Fibroblast of lung (primary cell): ENCODE data around the gene SPAG9. TPM values are rescaled to one million over a fixed set of nuclear protein-coding genes. Genes with fewer than 3 reads are reported as not detected.

ENCODE experiments used
- DNase-seq, 2 donors: peaks; one replicate each; pipeline versions ENCODE4 v3.0.0 to v3.0.0-alpha.2; 2010; ENCODE audit warnings: low read depth in 2 of 2
- H2AFZ ChIP-seq: 2 replicates; pipeline ENCODE4 v1.5.1; 2012; ENCODE audit warnings: low read length, control low read depth, inconsistent platforms
- H3K27ac ChIP-seq: 2 replicates; pipeline ENCODE4 v1.5.1; 2011; ENCODE audit warnings: low read length, control low read depth; ENCODE audit not compliant: insufficient read depth
- H3K27me3 ChIP-seq: 2 replicates; pipeline ENCODE4 v1.5.1; 2011; ENCODE audit warnings: mild to moderate bottlenecking, low read length; ENCODE audit not compliant: control insufficient read depth, insufficient read depth
- H3K36me3 ChIP-seq: 2 replicates; pipeline ENCODE4 v1.5.1; 2011; ENCODE audit warnings: low read length; ENCODE audit not compliant: control insufficient read depth, insufficient read depth
- H3K4me1 ChIP-seq: 2 replicates; pipeline ENCODE4 v1.5.1; 2011; ENCODE audit warnings: low read length; ENCODE audit not compliant: control insufficient read depth, insufficient read depth; ENCODE audit errors: extremely low read depth
- H3K4me2 ChIP-seq: 2 replicates; pipeline ENCODE4 v1.5.1; 2011; ENCODE audit warnings: low read length, control low read depth; ENCODE audit not compliant: insufficient read depth; ENCODE audit errors: extremely low read depth
- H3K4me3 ChIP-seq, 4 experiments: fragments of 200-600 bp in 1 of 4; sonication (generic) in 1 of 4; replicated peaks in 1 of 4; 2 replicates each; pipeline ENCODE4 v1.5.1; 2011 to 2016; ENCODE audit warnings: low read length in 4 of 4, low read depth in 3 of 4, mild to moderate bottlenecking in 3 of 4, control low read depth in 2 of 4, inconsistent platforms in 1 of 4, mixed read lengths in 1 of 4; ENCODE audit not compliant: insufficient read depth in 1 of 4; ENCODE audit errors: control extremely low read depth in 1 of 4
- H3K79me2 ChIP-seq: 2 replicates; pipeline ENCODE4 v1.5.1; 2012; ENCODE audit warnings: mild to moderate bottlenecking, low read length, inconsistent platforms; ENCODE audit not compliant: control insufficient read depth, insufficient read depth
- H3K9ac ChIP-seq: 2 replicates; pipeline ENCODE4 v1.5.1; 2011; ENCODE audit warnings: mild to moderate bottlenecking, low read length, control low read depth; ENCODE audit not compliant: insufficient read depth
- H3K9me3 ChIP-seq: 2 replicates; pipeline ENCODE4 v1.5.1; 2012; ENCODE audit warnings: low read depth, low read length; ENCODE audit not compliant: control insufficient read depth, insufficient read depth
- H4K20me1 ChIP-seq: 2 replicates; pipeline ENCODE4 v1.5.1; 2011; ENCODE audit warnings: low read length; ENCODE audit not compliant: control insufficient read depth, insufficient read depth; ENCODE audit errors: extremely low read depth
- CTCF ChIP-seq, 2 donors: IDR thresholded peaks in 1 of 2; conservative IDR thresholded peaks in 1 of 2; 1 replicate in 1 of 2; 2 replicates in 1 of 2; pipeline ENCODE4 v1.5.1; 2011 to 2012; ENCODE audit warnings: low read length in 2 of 2, control low read depth in 1 of 2, inconsistent platforms in 1 of 2, low read depth in 1 of 2, mild to moderate bottlenecking in 1 of 2
- EZH2 ChIP-seq: IDR thresholded peaks from 2 replicates; pipeline ENCODE4 v1.5.1; 2012; ENCODE audit warnings: low read length, control low read depth, mild to moderate bottlenecking; ENCODE audit errors: missing control alignments
- polyA plus RNA-seq, 2 donors: library from polyadenylated mRNA; depleted of rRNA in 1 of 2; stranded (reverse) in 1 of 2; unstranded in 1 of 2; fragments of >200 nt; gene quantifications; 2 replicates each; pipeline ENCODE4 v1.2.1, GENCODE V29; 2011 to 2012; ENCODE audit warnings: missing spikeins in 1 of 2
- total RNA-seq: library from RNA; depleted of rRNA; stranded (reverse); fragments of >200 nt; gene quantifications from 2 replicates; pipeline ENCODE4 v1.2.1, GENCODE V29; 2014

Gene SPAG9
- total and polyA plus RNA-seq, 2 donors (not counting 1 experiment from before 2014, with no cell fraction given), result 49.8 to 126 TPM

- H3K9me3 ChIP-seq, result no peaks in the 10 kb centered on the region
- H4K20me1 ChIP-seq, result no peaks in the 10 kb centered on the region
- H3K4me1 ChIP-seq, result no peaks in the 10 kb centered on the region
- no peaks in the 10 kb centered on the region for H3K27me3 ChIP-seq
- peak overlapping the region; percentile 39 to 94 (median 62) for H3K4me3 ChIP-seq
- H3K79me2 ChIP-seq, result peaks cover 45% of the 10 kb centered on the region
- H3K27ac ChIP-seq, result peak overlapping the region; percentile 40
- H3K36me3 ChIP-seq, result peaks cover 5% of the 10 kb centered on the region
- H3K9ac ChIP-seq, result peak overlapping the region; percentile 61
- peak in 1 of 2 donors; percentile 12 for DNase-seq
- H2AFZ ChIP-seq, result peak overlapping the region; percentile 15
- H3K4me2 ChIP-seq, result peak overlapping the region; percentile 76
- TF ChIP-seq CTCF (conservative IDR thresholded peaks at IDR 0.05 in 1 of 2, IDR thresholded peaks at IDR 0.05 in 1 of 2; ENCODE audit: low read depth in 1 of 2, low read length in 2 of 2), result no peak
Observed at GRCh38 chr17:51154176-51154575, 33.5 kb upstream of the SPAG9 start.

GRCh38 chr17:51153210-51154072 is 32.8 kb upstream of the SPAG9 start, which contains the start of gene NME1:
TSS of gene NME1 (plus strand) at chr17:51153559. CDS start at chr17:51155655, 2,096 bp downstream.
- DNase-seq, result peak; percentile 99 to 100
- H3K27ac ChIP-seq, result peak within 1 kb of the TSS; percentile 40
- no peaks in the 10 kb centered on the region for H3K27me3 ChIP-seq
- H3K4me3 ChIP-seq, result peak within 1 kb of the TSS; percentile 39 to 94 (median 62)
- no peaks in the 10 kb centered on the region for H3K9me3 ChIP-seq
- peaks cover 2% of the 10 kb centered on the region for H3K36me3 ChIP-seq
- peaks cover 39% of the 10 kb centered on the region for H3K79me2 ChIP-seq
- no peak for TF ChIP-seq EZH2
- TF ChIP-seq CTCF (conservative IDR thresholded peaks at IDR 0.05 in 1 of 2, IDR thresholded peaks at IDR 0.05 in 1 of 2; ENCODE audit: low read depth in 1 of 2, low read length in 2 of 2), result peak; percentile 72 to 84
- H3K4me2 ChIP-seq, result peak within 1 kb of the TSS; percentile 76
- peak within 1 kb of the TSS; percentile 61 for H3K9ac ChIP-seq
- H3K4me1 ChIP-seq, result no peaks in the 10 kb centered on the region
- peak within 1 kb of the TSS; percentile 80 for H2AFZ ChIP-seq
- H4K20me1 ChIP-seq, result no peaks in the 10 kb centered on the region

- DNase-seq, result peak; percentile 42 to 45
- H3K4me3 ChIP-seq, result peak overlapping the region; percentile 20 to 74 (median 45)
Observed at GRCh38 chr17:51152766-51153209, 32.1 kb upstream of the SPAG9 start.

More at GRCh38 chr17:51152766-51153209, 32.1 kb upstream of the SPAG9 start:
- no peak for TF ChIP-seq EZH2
- no peak for TF ChIP-seq CTCF (conservative IDR thresholded peaks at IDR 0.05 in 1 of 2, IDR thresholded peaks at IDR 0.05 in 1 of 2; ENCODE audit: low read depth in 1 of 2, low read length in 2 of 2)
- Histone ChIP-seq H3K79me2 (peaks cover 38% of the 10 kb centered on the region), H3K4me2 (peak overlapping the region; percentile 52), H3K27me3 (no peaks in the 10 kb centered on the region), H3K4me1 (no peaks in the 10 kb centered on the region), H3K9me3 (no peaks in the 10 kb centered on the region), H3K36me3 (peaks cover 2% of the 10 kb centered on the region), H3K27ac (peak overlapping the region; percentile 12), H3K9ac (peak overlapping the region; percentile 11), H4K20me1 (no peaks in the 10 kb centered on the region), H2AFZ (peak overlapping the region; percentile 80)
